Astrocyte of the spinal cord (primary cell): ENCODE data around the gene OSBPL8.
A peak's percentile ranks its signal among the peaks of the same experiment; 100 is the strongest.
"Not testable (repeated sequence)": the region's sequence is repeated elsewhere in the genome, so short reads cannot be mapped to it uniquely, and the experiment has no call there.

Experiments used
- DNase-seq: peaks from one replicate; pipeline ENCODE4 v3.0.0; 2011; ENCODE audit warnings: low read depth, low spot score
- H3K4me3 ChIP-seq: 2 replicates; pipeline ENCODE4 v1.5.1; 2011; ENCODE audit warnings: low read depth, mild to moderate bottlenecking, low read length, moderate library complexity
- in situ Hi-C: cut with HindIII; loops from 2 replicates; pipeline ENCODE4 v1.10.0; 2017; ENCODE audit warnings: low sequenced_read_pairs
- TF ChIP-seq, protein P1 (sequence below): IDR thresholded peaks from 2 replicates; pipeline ENCODE4 v1.5.1; 2012; ENCODE audit warnings: low read depth, mild to moderate bottlenecking, low read length, inconsistent platforms

Gene OSBPL8

DNA sequence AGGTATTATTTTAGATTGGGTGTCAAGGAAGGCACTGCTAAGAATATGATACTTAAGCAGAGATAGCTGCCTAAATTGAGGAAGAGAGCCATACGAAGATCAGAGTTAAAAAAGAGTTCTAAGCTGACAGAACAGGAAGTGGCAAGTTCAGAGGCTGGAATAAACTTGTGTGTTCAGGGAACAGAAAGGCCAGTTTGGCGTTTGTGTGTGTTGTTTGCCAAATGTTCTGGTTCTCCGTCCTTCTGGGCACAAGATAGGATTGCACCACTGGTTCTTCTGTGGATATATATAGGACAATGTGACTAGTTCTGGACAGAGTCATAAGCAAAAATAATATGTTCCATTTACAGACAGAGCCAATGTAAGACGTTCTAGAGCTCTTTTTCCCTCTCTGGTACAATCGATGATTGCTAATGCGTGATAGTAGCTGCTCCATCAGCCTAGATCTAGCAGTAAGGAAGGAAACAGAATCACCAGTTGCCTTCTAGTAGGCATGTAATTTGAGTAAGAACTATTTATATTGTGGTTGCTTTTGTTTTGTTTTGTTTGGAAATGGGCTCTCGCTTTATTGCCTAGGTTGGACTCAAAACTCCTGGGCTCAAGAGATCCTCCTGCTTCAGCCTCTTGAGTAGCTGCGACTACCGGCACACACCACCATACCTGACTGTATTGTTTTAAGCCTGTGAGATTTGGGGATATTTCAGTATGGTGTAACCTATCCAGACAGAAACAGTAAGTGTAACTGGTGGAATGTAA lies 218.7 kb downstream of the OSBPL8 start:
- TF ChIP-seq, protein P1, sequence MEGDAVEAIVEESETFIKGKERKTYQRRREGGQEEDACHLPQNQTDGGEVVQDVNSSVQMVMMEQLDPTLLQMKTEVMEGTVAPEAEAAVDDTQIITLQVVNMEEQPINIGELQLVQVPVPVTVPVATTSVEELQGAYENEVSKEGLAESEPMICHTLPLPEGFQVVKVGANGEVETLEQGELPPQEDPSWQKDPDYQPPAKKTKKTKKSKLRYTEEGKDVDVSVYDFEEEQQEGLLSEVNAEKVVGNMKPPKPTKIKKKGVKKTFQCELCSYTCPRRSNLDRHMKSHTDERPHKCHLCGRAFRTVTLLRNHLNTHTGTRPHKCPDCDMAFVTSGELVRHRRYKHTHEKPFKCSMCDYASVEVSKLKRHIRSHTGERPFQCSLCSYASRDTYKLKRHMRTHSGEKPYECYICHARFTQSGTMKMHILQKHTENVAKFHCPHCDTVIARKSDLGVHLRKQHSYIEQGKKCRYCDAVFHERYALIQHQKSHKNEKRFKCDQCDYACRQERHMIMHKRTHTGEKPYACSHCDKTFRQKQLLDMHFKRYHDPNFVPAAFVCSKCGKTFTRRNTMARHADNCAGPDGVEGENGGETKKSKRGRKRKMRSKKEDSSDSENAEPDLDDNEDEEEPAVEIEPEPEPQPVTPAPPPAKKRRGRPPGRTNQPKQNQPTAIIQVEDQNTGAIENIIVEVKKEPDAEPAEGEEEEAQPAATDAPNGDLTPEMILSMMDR: no peak

GRCh38 chr12:76337583-76337982 lies 222.0 kb downstream of the OSBPL8 start:
- no peak overlapping the region for H3K4me3 ChIP-seq
- in situ Hi-C loops: no loop called here
- DNase-seq: peak; percentile 50
- TF ChIP-seq, protein P1: no peak

More for the DNA sequence above, 218.7 kb downstream of the OSBPL8 start:
- DNase-seq: no peak
- H3K4me3 ChIP-seq: no peak overlapping the region
- in situ Hi-C loops: no loop called here

DNA sequence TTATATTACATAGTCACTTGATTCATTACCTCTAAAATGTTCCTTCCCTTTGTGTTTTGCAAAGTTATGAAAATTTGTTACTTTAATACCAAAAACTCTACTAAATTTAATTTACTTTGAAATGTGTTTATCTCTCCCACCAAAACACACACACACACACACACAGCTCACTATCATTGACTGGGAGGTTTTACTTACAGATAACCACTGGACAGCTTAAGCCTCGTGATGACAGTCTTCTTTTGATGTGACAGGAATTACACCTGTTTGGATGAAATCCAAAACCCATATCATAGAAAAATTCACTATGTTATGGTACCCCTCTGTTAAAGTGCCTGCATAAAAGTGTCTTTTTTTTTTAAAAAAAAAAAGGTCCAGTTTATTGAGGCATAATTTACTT lies 227.0 kb downstream of the OSBPL8 start:
- no peak for DNase-seq
- no peak overlapping the region for H3K4me3 ChIP-seq
- TF ChIP-seq, protein P1: no peak
- in situ Hi-C loops: no loop called here

GRCh38 chr12:76329606-76330005 lies 230.0 kb downstream of the OSBPL8 start:
- TF ChIP-seq, protein P1: no peak
- no peak overlapping the region for H3K4me3 ChIP-seq
- in situ Hi-C loops: no loop called here
- DNase-seq: no peak

- DNase-seq: peak; percentile 63
- TF ChIP-seq, protein P1: no peak
- no peak overlapping the region for H3K4me3 ChIP-seq
- in situ Hi-C loops: no loop called here
Observed at GRCh38 chr12:76329159-76329558, 230.4 kb downstream of the OSBPL8 start.

DNA sequence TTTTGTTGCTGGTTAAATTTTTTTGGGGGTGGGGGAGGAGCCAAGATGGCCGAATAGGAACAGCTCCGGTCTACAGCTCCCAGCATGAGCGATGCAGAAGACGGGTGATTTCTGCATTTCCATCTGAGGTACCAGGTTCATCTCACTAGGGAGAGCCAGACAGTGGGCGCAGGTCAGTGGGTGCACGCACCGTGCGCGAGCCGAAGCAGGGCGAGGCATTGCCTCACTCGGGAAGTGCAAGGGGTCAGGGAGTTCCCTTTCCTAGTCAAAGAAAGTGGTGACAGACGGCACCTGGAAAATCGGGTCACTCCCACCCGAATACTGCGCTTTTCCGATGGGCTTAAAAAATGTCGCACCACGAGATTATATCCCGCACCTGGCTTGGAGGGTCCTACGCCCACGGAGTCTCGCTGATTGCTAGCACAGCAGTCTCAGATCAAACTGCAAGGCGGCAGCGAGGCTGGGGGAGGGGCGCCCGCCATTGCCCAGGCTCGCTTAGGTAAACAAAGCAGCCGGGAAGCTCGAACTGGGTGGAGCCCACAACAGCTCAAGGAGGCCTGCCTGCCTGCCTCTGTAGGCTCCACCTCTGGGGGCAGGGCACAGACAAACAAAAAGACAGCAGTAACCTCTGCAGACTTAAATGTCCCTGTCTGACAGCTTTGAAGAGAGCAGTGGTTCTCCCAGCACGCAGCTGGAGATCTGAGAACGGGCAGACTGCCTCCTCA lies 239.8 kb downstream of the OSBPL8 start:
- H3K4me3 ChIP-seq, DNase-seq, in situ Hi-C loops: not testable (repeated sequence)

DNA sequence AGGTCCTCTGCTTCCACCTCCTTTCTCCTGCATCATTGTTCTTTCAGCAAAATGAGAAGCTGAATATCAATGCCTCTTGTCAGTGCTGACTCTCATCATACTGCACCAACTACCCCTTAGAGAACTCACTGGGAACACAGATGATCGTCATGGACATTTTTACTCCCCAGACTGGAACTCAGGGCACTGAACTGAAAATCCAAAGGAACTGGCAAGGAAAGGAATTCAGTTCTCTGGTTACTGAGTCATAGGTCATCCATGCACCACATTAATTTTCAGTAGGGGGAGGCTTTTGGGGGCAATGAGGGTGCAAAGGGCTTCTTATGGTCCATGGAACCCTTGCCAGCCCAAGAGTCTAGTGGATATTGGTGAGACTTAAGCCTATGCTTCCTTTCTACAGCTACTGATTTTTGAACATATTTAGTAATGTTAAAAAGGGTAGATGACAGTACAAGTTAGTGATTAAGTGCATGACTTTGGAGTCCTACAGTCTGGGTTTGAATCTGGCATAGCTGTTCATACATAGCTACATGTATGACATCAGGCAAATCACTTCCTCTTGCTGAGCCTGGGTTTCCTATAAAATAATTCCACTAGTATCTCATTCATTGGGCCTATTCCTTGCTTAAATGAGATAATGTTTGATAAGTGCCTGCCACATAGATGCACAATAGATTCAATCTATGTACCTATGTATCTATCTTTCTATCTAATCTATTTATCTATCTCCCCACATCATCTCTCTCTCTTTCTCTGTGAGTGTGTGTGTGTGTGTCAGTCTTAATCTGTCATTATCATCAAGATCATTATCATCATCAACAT lies 240.6 kb downstream of the OSBPL8 start:
- no peak overlapping the region for H3K4me3 ChIP-seq
- in situ Hi-C loops: no loop called here
- TF ChIP-seq, protein P1: no peak
- no peak for DNase-seq
